HepG2 (cell line): Measurements from ENCODE around the gene COG1. TPM values are rescaled to one million over a fixed set of nuclear protein-coding genes. Genes with fewer than 3 reads are reported as not detected.

ENCODE experiments used
- CBFB ChIP-seq: sonication (generic); formaldehyde crosslinking; IDR thresholded peaks from 2 replicates; pipeline ENCODE4 v1.4.0; 2020; ENCODE audit warnings: missing genetic modification reagents
- CHD4 ChIP-seq: fragments of 200-600 bp; sonication (generic); IDR thresholded peaks from 2 replicates; pipeline ENCODE4 v1.7.0; 2017; ENCODE audit warnings: mild to moderate bottlenecking, low read length, borderline replicate concordance
- ESRRA ChIP-seq: sonication (generic); formaldehyde crosslinking; IDR thresholded peaks from 2 replicates; pipeline ENCODE4 v1.5.1; 2020; ENCODE audit warnings: mild to moderate bottlenecking, low read depth, missing genetic modification reagents
- FOXP4 ChIP-seq: sonication (generic); formaldehyde crosslinking; IDR thresholded peaks from 2 replicates; pipeline ENCODE4 v1.4.0; 2020; ENCODE audit warnings: missing genetic modification reagents
- HDAC1 ChIP-seq: sonication (generic); formaldehyde crosslinking; IDR thresholded peaks from 2 replicates; pipeline ENCODE4 v1.5.1; 2020; ENCODE audit warnings: mild to moderate bottlenecking, missing genetic modification reagents
- HNF4G ChIP-seq, 2 experiments: sonication (generic) in 1 of 2; formaldehyde crosslinking in 1 of 2; IDR thresholded peaks; 2 replicates each; pipeline versions ENCODE4 v1.4.0 to v1.6.1; 2011 to 2020; ENCODE audit warnings: borderline replicate concordance in 2 of 2, low read depth in 2 of 2, mild to moderate bottlenecking in 2 of 2, low read length in 1 of 2, missing genetic modification reagents in 1 of 2, moderate library complexity in 1 of 2
- IRF9 ChIP-seq: sonication (generic); formaldehyde crosslinking; IDR thresholded peaks from 2 replicates; pipeline ENCODE4 v1.8.0; 2022; ENCODE audit warnings: missing genetic modification reagents, mild to moderate bottlenecking, borderline replicate concordance
- JUN ChIP-seq: sonication (generic); formaldehyde crosslinking; IDR thresholded peaks from 2 replicates; pipeline ENCODE4 v1.4.0; 2020; ENCODE audit warnings: mild to moderate bottlenecking, missing genetic modification reagents
- MXD4 ChIP-seq: IDR thresholded peaks from 2 replicates; pipeline ENCODE4 v1.6.1; 2016; ENCODE audit warnings: mild to moderate bottlenecking, missing biosample characterization, missing genetic modification reagents
- NFE2 ChIP-seq: sonication (generic); formaldehyde crosslinking; IDR thresholded peaks from 2 replicates; pipeline ENCODE4 v1.4.0; 2020; ENCODE audit warnings: missing genetic modification reagents
- NR0B2 ChIP-seq: sonication (generic); formaldehyde crosslinking; IDR thresholded peaks from 2 replicates; pipeline ENCODE4 v1.4.0; 2020; ENCODE audit warnings: mild to moderate bottlenecking, missing genetic modification reagents
- PREB ChIP-seq: sonication (generic); formaldehyde crosslinking; IDR thresholded peaks from 2 replicates; pipeline ENCODE4 v1.4.0; 2020; ENCODE audit warnings: missing genetic modification reagents
- RARA ChIP-seq: IDR thresholded peaks from 2 replicates; pipeline ENCODE4 v1.6.1; 2016; ENCODE audit warnings: missing genetic modification reagents, missing compliant biosample characterization
- RFXANK ChIP-seq: IDR thresholded peaks from 2 replicates; pipeline ENCODE4 v1.6.1; 2016
- SALL2 ChIP-seq: sonication (generic); formaldehyde crosslinking; IDR thresholded peaks from 2 replicates; pipeline ENCODE4 v1.8.1; 2023; ENCODE audit warnings: mild to moderate bottlenecking, missing genetic modification reagents, inconsistent platforms
- SMARCE1 ChIP-seq: fragments of 450-650 bp; IDR thresholded peaks from 2 replicates; pipeline ENCODE4 v1.6.1; 2017; ENCODE audit warnings: borderline replicate concordance
- SOX13 ChIP-seq, 3 experiments: fragments of 450-650 bp in 1 of 3; sonication (generic) in 1 of 3; formaldehyde crosslinking in 1 of 3; IDR thresholded peaks in 2 of 3; conservative IDR thresholded peaks in 1 of 3; 2 replicates each; pipeline versions ENCODE4 v1.5.0 to v1.6.1; 2016 to 2020; ENCODE audit warnings: antibody characterized with exemption in 1 of 3, mild to moderate bottlenecking in 1 of 3, missing compliant biosample characterization in 1 of 3, missing genetic modification reagents in 1 of 3, moderate library complexity in 1 of 3
- SOX6 ChIP-seq, 2 experiments: fragments of 450-650 bp in 1 of 2; sonication (generic) in 1 of 2; formaldehyde crosslinking in 1 of 2; IDR thresholded peaks; 2 replicates each; pipeline versions ENCODE4 v1.4.0 to v1.6.1; 2017 to 2020; ENCODE audit warnings: antibody characterized with exemption in 1 of 2, mild to moderate bottlenecking in 1 of 2, missing genetic modification reagents in 1 of 2
- ZBTB26 ChIP-seq: IDR thresholded peaks from 2 replicates; pipeline ENCODE4 v1.6.1; 2016; ENCODE audit warnings: missing compliant biosample characterization, missing genetic modification reagents, borderline replicate concordance
- ZNF12 ChIP-seq: sonication (generic); formaldehyde crosslinking; IDR thresholded peaks from 2 replicates; pipeline ENCODE4 v1.5.0; 2020; ENCODE audit warnings: missing genetic modification reagents
- ZNF333 ChIP-seq: sonication (generic); formaldehyde crosslinking; IDR thresholded peaks from 2 replicates; pipeline ENCODE4 v1.4.0; 2020; ENCODE audit warnings: mild to moderate bottlenecking, missing genetic modification reagents, borderline replicate concordance
- ZNF790 ChIP-seq: sonication (generic); formaldehyde crosslinking; IDR thresholded peaks from 2 replicates; pipeline ENCODE4 v1.8.0; 2022; ENCODE audit warnings: missing genetic modification reagents, mild to moderate bottlenecking, borderline replicate concordance
- polyA plus RNA-seq, 8 experiments: library from polyadenylated mRNA; depleted of rRNA in 3 of 8; stranded (reverse) in 7 of 8; unstranded in 1 of 8; fragments of >200 nt; fragmentation: Illumina TruSeq in 4 of 8; extraction: Trizol in 4 of 8; gene quantifications; 2 replicates each; pipeline versions ENCODE4 v1.2.1 to v1.2.3, GENCODE V29; 2011 to 2016; ENCODE audit warnings: low read depth in 4 of 8, missing spikeins in 1 of 8, mixed read lengths in 1 of 8; ENCODE audit not compliant: insufficient read depth in 1 of 8
- total RNA-seq, 5 experiments: library from RNA; depleted of rRNA; stranded (reverse); fragments of >200 nt; fragmentation: Illumina TruSeq; extraction: Trizol; gene quantifications; 2 replicates each; pipeline ENCODE4 v1.2.3, GENCODE V29; 2016; ENCODE audit warnings: low read depth in 1 of 5

COG1 gene
- total and polyA plus RNA-seq, 2 of the 13 experiments (the other 11 are each of a cell fraction or from before 2014, with no cell fraction given), result 36.6 to 39.7 TPM

GRCh38 chr17:73203788-73204479, 11.1 kb downstream of the COG1 start (continued):
- TF ChIP-seq NFE2 (CRISPR knock-in tag) (no peak), ESRRA (CRISPR knock-in tag) (0 out of 2 replicates have a peak, but pooled peaks have one; percentile 54), ZNF333 (CRISPR knock-in tag) (no peak), IRF9 (CRISPR knock-in tag) (0 out of 2 replicates have a peak, but pooled peaks have one; percentile 24), SMARCE1 (no peak), RARA (CRISPR knock-in tag) (peak; percentile 9; the same call in 1 of the 2 replicates), ZBTB26 (CRISPR knock-in tag) (0 out of 2 replicates have a peak, but pooled peaks have one; percentile 4), SOX6 (IDR thresholded peaks at IDR 0.05) (no peak), SOX6 (CRISPR knock-in tag; IDR thresholded peaks at IDR 0.05) (peak; percentile 53; the same call in 1 of the 2 replicates), ZNF790 (CRISPR knock-in tag) (no peak), HNF4G (IDR thresholded peaks at IDR 0.05; ENCODE audit: borderline replicate concordance, low read depth, low read length) (0 out of 2 replicates have a peak, but pooled peaks have one; percentile 8), HNF4G (CRISPR knock-in tag; IDR thresholded peaks at IDR 0.05; ENCODE audit: borderline replicate concordance, low read depth) (no peak), JUN (CRISPR knock-in tag) (no peak), CHD4 (no peak), FOXP4 (CRISPR knock-in tag) (peak; percentile 43; the same call in 1 of the 2 replicates), PREB (CRISPR knock-in tag) (no peak), ZNF12 (CRISPR knock-in tag) (no peak), MXD4 (CRISPR knock-in tag) (0 out of 2 replicates have a peak, but pooled peaks have one; percentile 5), NR0B2 (CRISPR knock-in tag) (0 out of 2 replicates have a peak, but pooled peaks have one; percentile 10), SOX13 (IDR thresholded peaks at IDR 0.05) (no peak), SOX13 (CRISPR knock-in tag; conservative IDR thresholded peaks at IDR 0.05 in 1 of 2, IDR thresholded peaks at IDR 0.05 in 1 of 2) (peak in 1 of 2 experiments; percentile 80; a peak in 2 of 4 replicates), CBFB (peak; percentile 6; the same call in 1 of the 2 replicates), RFXANK (CRISPR knock-in tag) (0 out of 2 replicates have a peak, but pooled peaks have one; percentile 72), SALL2 (0 out of 2 replicates have a peak, but pooled peaks have one; percentile 40), HDAC1 (CRISPR knock-in tag) (peak; percentile 46)
